H1 (cell line): Measurements from ENCODE around the gene NXNL2. TPM values are rescaled to one million over a fixed set of nuclear protein-coding genes. Genes with fewer than 3 reads are reported as not detected.

Experiments
- GTF2F1 ChIP-seq: IDR thresholded peaks from 2 replicates; pipeline ENCODE4 v1.6.1; 2012; ENCODE audit warnings: low read depth, low read length, improper control_type of control experiment, borderline replicate concordance
- POU5F1 ChIP-seq: IDR thresholded peaks from 2 replicates; pipeline ENCODE4 v1.6.1; 2011; ENCODE audit warnings: low read depth, mild to moderate bottlenecking, low read length, moderate library complexity
- SIRT6 ChIP-seq: IDR thresholded peaks from one replicate; pipeline ENCODE4 v1.7.1; 2012; ENCODE audit warnings: low read length, inconsistent platforms
- SP2 ChIP-seq: IDR thresholded peaks from 2 replicates; pipeline ENCODE4 v1.6.1; 2012; ENCODE audit warnings: mild to moderate bottlenecking, low read length, inconsistent platforms
- polyA plus RNA-seq, 7 experiments: library from polyadenylated mRNA; depleted of rRNA in 3 of 7; stranded (reverse) in 5 of 7; unstranded in 2 of 7; fragments of >200 nt in 5 of 7; fragments of 200-250 nt in 2 of 7; gene quantifications; 1 replicate in 5 of 7; 2 replicates in 1 of 7; 4 replicates in 1 of 7; pipeline versions ENCODE4 v1.2.1 to v1.2.3, GENCODE V29; 2011 to 2013; ENCODE audit warnings: missing spikeins in 2 of 7, mixed read lengths in 2 of 7
- total RNA-seq: library from RNA; stranded (reverse); fragmentation: NEBNext Ultra II Directional; extraction: Animal tissue kit (Norgen Biotek cat#: 25700); gene quantifications from 2 replicates; pipeline ENCODE4 v1.2.1, GENCODE V29; 2021

NXNL2 gene
- total and polyA plus RNA-seq, 2 of the 8 experiments (the other 6 are each of a cell fraction or from before 2014, with no cell fraction given): 1.9 to 2.6 TPM

- TF ChIP-seq POU5F1: no peak
- TF ChIP-seq GTF2F1: no peak
- no peak for TF ChIP-seq SP2
- TF ChIP-seq SIRT6: no peak
Measured at GRCh38 chr9:88523056-88523455, 11.9 kb upstream of the NXNL2 start (continued).
